Left ventricle myocardium superior (tissue), 1 donor: ENCODE measurements around the gene EVX1. TPM values are rescaled to one million over a fixed set of nuclear protein-coding genes. Genes with fewer than 3 reads are reported as not detected.

Experiments used
- ATAC-seq: fragments of 200-7000 bp; cut with Tn5 transposase; one replicate; pipeline ENCODE4 v1.9.1; 2020; ENCODE audit warnings: mild to moderate bottlenecking, moderate library complexity
- DNase-seq: peaks from one replicate; pipeline ENCODE4 v3.0.0-alpha.2; 2020
- intact Hi-C: fragments of 100-400 bp; cut with micrococcal nuclease; formaldehyde crosslinking; loops from one replicate; pipeline ENCODE4 v1.11.0; 2022
- total RNA-seq: library from RNA; stranded (reverse); fragmentation: NEBNext Ultra II Directional; extraction: Animal tissue kit (Norgen Biotek cat#: 25700); gene quantifications from one replicate; pipeline ENCODE4 v1.2.1, GENCODE V29; 2021
- donor health status: DM: no; HTN: yes; CAD: no; lungs with severe emphysema.

The EVX1 gene
- total RNA-seq, 1 donor from 2014 or later, result not detected

DNA sequence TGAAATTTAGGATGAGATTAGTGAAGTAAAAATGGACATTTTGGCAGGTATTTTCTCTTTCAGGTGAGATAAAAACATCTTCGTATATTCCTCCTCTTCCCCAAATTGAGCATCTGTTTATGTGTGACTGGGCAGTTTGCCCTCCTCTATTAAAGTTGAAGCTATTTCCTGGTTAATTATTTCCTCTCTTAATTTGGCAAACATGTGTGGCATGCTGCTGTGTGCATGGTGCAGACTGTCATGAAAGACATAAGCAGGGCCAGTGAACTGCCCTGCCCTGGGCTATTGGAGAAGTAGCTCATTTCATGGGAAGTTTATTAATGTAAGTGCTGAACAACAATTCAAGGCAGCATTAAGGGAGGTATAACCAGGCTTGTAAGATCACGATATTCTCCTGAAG lies 52.6 kb downstream of the EVX1 start:
- DNase-seq, result no peak
- no peak for ATAC-seq
- intact Hi-C loops, result no loop called here

DNA sequence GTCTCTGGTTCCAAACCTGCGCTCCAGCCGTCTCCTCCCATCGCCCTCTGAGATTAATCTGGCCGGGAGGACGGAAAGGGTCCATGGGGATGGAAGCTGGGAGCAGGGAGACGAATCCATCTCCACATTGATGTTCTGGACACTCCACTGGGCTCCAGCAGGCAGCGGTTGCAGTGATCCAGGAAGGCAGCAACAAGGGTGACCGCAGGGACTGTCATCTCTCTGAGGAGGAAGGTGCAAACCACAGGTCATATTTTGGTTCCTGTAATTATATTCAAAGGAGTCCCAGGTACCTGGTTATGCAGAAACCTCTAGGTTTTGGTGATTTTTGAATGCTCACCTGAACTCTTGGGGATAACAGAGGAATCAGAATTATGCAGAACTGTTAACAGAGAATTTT lies 54.8 kb downstream of the EVX1 start:
- no peak for DNase-seq
- no peak for ATAC-seq
- intact Hi-C loops, result no loop called here

Other genes with a start within 250 kb of the EVX1 start
- not detected for gene HOXA1, start 146.8 kb upstream of the EVX1 start, total RNA-seq
- 0.12 TPM for gene HOXA2, start 140.1 kb upstream of the EVX1 start, total RNA-seq
- gene HOXA4, start 112.0 kb upstream of the EVX1 start, total RNA-seq, result 0.15 TPM
- not detected for gene HOXA5, start 99.1 kb upstream of the EVX1 start, total RNA-seq
- not detected for gene HOXA6, start 95.0 kb upstream of the EVX1 start, total RNA-seq
- 0.72 TPM for gene HOXA3, start 90.2 kb upstream of the EVX1 start, total RNA-seq
- gene HOXA7, start 86.1 kb upstream of the EVX1 start, total RNA-seq, result not detected
- gene HOXA9, start 77.3 kb upstream of the EVX1 start, total RNA-seq, result not detected
- gene HOXA10, start 68.5 kb upstream of the EVX1 start, total RNA-seq, result not detected
- gene HOXA11, start 57.6 kb upstream of the EVX1 start, total RNA-seq, result not detected
- gene HOXA13, start 42.7 kb upstream of the EVX1 start, total RNA-seq, result not detected